ENCODE data around the gene ARHGAP19.

DNA sequence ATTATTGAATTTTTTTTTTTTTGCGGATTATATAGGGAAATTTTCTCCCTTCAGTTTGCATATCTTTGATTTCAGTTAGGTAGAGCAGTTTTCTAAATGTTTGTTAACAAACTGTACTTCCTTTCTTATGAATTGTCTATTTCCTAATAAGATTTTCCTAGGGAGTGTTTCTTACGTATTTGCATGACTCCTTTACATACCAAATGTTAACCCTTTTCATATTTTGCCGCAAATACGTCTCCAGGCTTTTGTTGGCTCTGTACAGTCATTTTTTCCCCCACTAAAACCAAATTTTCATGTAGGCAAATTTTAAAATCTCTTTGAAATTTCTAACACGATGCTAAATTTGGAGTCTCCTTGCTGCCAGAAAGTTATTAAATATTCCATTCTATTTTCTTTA, 44.0 kb upstream of the ARHGAP19 start:
- TF ChIP-seq, protein P1, sequence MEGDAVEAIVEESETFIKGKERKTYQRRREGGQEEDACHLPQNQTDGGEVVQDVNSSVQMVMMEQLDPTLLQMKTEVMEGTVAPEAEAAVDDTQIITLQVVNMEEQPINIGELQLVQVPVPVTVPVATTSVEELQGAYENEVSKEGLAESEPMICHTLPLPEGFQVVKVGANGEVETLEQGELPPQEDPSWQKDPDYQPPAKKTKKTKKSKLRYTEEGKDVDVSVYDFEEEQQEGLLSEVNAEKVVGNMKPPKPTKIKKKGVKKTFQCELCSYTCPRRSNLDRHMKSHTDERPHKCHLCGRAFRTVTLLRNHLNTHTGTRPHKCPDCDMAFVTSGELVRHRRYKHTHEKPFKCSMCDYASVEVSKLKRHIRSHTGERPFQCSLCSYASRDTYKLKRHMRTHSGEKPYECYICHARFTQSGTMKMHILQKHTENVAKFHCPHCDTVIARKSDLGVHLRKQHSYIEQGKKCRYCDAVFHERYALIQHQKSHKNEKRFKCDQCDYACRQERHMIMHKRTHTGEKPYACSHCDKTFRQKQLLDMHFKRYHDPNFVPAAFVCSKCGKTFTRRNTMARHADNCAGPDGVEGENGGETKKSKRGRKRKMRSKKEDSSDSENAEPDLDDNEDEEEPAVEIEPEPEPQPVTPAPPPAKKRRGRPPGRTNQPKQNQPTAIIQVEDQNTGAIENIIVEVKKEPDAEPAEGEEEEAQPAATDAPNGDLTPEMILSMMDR (IDR thresholded peaks at IDR 0.05): no peak
- no peak for TF ChIP-seq POLR2A (IDR thresholded peaks at IDR 0.05)

Data from esophagus squamous epithelium (tissue), 4 donors.